ENCODE data around the gene LPCAT2.

DNA sequence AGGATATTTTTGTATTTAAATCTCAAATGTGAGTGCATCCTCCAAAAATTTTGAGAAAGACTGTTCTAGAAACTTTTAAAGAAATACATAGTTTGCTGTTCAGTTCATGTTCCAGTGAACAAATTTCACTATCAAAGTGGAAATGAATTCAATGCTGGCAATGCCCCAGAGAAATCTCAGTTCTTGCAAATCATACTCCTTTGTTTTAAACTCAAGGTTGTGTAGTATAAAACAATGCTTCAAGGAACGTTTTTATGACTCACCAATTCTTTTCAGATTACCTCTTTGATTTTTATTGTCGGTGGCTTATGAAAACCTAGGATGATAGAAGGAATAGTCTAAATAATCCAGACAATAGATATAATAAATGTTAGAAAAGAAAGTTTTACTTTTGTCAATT, 17.6 kb downstream of the LPCAT2 start:
- TF ChIP-seq, protein P1, sequence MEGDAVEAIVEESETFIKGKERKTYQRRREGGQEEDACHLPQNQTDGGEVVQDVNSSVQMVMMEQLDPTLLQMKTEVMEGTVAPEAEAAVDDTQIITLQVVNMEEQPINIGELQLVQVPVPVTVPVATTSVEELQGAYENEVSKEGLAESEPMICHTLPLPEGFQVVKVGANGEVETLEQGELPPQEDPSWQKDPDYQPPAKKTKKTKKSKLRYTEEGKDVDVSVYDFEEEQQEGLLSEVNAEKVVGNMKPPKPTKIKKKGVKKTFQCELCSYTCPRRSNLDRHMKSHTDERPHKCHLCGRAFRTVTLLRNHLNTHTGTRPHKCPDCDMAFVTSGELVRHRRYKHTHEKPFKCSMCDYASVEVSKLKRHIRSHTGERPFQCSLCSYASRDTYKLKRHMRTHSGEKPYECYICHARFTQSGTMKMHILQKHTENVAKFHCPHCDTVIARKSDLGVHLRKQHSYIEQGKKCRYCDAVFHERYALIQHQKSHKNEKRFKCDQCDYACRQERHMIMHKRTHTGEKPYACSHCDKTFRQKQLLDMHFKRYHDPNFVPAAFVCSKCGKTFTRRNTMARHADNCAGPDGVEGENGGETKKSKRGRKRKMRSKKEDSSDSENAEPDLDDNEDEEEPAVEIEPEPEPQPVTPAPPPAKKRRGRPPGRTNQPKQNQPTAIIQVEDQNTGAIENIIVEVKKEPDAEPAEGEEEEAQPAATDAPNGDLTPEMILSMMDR (IDR thresholded peaks at IDR 0.05; ENCODE audit: low read depth, low read length, missing input control) = no peak
- TF ChIP-seq TAF1 (conservative IDR thresholded peaks at IDR 0.05) (no peak), GABPA (IDR thresholded peaks at IDR 0.05 in 1 of 2, conservative IDR thresholded peaks at IDR 0.05 in 1 of 2) (no peak), YY1 (IDR thresholded peaks at IDR 0.05) (no peak), FOXA1 (IDR thresholded peaks at IDR 0.05) (no peak), JUND (IDR thresholded peaks at IDR 0.05) (no peak), RAD21 (IDR thresholded peaks at IDR 0.05) (no peak)
- TF ChIP-seq, protein P2, sequence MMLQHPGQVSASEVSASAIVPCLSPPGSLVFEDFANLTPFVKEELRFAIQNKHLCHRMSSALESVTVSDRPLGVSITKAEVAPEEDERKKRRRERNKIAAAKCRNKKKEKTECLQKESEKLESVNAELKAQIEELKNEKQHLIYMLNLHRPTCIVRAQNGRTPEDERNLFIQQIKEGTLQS (IDR thresholded peaks at IDR 0.05) = no peak
- TF ChIP-seq, protein P3, sequence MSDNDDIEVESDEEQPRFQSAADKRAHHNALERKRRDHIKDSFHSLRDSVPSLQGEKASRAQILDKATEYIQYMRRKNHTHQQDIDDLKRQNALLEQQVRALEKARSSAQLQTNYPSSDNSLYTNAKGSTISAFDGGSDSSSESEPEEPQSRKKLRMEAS (IDR thresholded peaks at IDR 0.05) = no peak
- TF ChIP-seq, protein P4, sequence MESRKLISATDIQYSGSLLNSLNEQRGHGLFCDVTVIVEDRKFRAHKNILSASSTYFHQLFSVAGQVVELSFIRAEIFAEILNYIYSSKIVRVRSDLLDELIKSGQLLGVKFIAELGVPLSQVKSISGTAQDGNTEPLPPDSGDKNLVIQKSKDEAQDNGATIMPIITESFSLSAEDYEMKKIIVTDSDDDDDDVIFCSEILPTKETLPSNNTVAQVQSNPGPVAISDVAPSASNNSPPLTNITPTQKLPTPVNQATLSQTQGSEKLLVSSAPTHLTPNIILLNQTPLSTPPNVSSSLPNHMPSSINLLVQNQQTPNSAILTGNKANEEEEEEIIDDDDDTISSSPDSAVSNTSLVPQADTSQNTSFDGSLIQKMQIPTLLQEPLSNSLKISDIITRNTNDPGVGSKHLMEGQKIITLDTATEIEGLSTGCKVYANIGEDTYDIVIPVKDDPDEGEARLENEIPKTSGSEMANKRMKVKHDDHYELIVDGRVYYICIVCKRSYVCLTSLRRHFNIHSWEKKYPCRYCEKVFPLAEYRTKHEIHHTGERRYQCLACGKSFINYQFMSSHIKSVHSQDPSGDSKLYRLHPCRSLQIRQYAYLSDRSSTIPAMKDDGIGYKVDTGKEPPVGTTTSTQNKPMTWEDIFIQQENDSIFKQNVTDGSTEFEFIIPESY (IDR thresholded peaks at IDR 0.05) = no peak
- TF ChIP-seq, protein P5, sequence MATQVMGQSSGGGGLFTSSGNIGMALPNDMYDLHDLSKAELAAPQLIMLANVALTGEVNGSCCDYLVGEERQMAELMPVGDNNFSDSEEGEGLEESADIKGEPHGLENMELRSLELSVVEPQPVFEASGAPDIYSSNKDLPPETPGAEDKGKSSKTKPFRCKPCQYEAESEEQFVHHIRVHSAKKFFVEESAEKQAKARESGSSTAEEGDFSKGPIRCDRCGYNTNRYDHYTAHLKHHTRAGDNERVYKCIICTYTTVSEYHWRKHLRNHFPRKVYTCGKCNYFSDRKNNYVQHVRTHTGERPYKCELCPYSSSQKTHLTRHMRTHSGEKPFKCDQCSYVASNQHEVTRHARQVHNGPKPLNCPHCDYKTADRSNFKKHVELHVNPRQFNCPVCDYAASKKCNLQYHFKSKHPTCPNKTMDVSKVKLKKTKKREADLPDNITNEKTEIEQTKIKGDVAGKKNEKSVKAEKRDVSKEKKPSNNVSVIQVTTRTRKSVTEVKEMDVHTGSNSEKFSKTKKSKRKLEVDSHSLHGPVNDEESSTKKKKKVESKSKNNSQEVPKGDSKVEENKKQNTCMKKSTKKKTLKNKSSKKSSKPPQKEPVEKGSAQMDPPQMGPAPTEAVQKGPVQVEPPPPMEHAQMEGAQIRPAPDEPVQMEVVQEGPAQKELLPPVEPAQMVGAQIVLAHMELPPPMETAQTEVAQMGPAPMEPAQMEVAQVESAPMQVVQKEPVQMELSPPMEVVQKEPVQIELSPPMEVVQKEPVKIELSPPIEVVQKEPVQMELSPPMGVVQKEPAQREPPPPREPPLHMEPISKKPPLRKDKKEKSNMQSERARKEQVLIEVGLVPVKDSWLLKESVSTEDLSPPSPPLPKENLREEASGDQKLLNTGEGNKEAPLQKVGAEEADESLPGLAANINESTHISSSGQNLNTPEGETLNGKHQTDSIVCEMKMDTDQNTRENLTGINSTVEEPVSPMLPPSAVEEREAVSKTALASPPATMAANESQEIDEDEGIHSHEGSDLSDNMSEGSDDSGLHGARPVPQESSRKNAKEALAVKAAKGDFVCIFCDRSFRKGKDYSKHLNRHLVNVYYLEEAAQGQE (IDR thresholded peaks at IDR 0.05) = no peak

Data from liver (tissue), 3 donors.